NCI-H524 treated with DMSO at 0.1 percent for 48 hours (cell line): ENCODE measurements around the gene TOMM40.
"Not testable (repeated sequence)": the region's sequence is repeated elsewhere in the genome, so short reads cannot be mapped to it uniquely, and the experiment has no call there.

Source experiments
- DNase-seq: peaks from one replicate; lab custom pipeline; 2025; lab: John Stamatoyannopoulos, UW

TOMM40 gene

DNA sequence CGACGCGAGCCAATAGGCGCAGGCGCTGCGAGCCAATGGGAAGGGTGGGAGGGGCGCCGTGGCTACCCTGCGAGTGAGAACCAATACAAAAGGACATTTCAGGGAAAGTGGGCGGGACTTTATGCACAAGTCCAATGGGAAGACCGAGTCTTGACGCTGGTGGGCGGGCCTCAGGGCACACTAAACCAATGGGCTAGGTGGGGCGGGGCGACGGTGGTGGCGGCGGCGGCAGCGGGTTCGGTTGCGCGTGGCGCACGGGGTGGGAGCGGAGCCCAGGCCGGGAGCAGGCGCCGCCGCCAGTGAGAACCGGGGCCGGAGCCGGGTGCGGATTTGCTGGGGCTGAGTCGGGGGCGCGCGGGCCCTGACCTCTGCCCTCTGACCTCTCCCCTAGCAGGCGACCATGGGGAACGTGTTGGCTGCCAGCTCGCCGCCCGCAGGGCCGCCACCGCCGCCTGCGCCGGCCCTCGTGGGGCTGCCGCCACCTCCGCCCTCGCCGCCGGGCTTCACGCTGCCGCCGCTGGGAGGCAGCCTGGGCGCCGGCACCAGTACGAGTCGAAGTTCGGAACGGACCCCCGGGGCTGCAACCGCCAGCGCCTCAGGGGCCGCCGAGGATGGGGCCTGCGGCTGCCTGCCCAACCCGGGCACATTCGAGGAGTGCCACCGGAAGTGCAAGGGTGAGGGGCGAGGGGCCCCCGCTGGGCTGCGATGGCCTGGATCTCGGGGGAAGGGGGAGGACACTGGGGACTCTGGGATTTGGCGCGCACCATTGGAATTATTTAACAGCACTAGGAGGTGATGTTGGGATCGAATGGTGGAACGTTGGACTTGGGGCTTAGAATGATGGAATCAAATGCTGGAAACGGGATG lies at the start of gene TOMM40:
TSS of gene TOMM40 (plus strand) at position 239 of the 867 bp plus-strand sequence. CDS start at position 401, 162 bp downstream.
- DNase-seq, result peak; percentile 99

DNA sequence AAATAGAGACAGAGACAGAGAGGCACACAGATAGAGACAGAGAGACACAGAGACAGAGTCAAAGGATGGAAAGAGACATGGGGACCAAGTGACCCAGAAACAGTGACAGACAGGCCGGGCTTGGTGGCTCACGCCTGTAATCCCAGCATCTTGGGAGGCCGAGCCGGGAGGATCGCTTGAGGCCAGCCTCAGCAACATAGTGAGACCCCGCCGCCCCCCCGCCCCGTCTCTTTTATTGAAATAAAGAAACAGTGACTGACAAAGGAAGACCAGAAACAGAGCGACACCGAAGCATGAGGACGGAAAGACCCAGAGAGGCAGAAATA lies 45.8 kb upstream of the TOMM40 start:
- no peak for DNase-seq

DNA sequence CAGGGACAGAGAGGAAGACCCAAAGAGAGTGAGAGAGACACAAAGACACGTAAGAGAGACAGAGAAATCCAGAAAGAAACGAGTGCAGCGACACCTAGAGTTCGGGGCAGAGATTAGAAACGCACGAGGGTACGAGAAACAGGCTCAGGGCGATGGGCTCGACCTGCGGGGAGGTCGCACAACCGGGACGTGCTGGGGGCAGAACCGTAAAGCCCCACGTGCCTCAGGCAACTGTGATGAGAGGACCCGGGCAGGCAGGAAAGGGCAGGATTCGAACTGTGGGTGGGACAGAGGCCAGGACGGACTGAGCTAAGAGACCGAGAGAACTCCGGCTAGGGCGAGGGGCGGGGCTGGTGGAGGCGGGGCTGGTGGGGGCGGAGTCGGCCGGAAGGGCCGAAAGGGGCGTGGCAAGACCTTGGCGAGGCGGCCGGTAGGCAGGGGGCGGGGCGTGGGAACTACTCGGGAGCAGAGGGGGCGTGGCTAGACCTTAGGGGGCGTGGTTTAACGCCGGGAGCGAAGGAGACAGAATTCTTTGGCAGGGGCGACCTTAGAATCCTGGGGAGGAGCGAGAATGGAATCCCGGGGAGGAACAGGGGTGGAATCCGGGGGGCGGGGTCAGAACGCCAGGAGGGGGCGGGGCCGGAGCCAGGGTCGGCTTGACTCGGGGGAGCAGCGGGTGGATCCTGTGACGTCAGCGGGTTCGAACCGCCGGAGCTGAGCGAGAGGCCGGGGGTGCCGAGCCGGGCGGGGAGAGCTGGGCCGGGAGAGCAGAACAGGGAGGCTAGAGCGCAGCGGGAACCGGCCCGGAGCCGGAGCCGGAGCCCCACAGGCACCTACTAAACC lies 45.2 kb upstream of the TOMM40 start, which contains the start of gene NECTIN2:
TSS of gene NECTIN2 (plus strand) at position 686 of the 843 bp plus-strand sequence. CDS start 229 bp downstream, outside the sequence.
- DNase-seq, result no peak

DNA sequence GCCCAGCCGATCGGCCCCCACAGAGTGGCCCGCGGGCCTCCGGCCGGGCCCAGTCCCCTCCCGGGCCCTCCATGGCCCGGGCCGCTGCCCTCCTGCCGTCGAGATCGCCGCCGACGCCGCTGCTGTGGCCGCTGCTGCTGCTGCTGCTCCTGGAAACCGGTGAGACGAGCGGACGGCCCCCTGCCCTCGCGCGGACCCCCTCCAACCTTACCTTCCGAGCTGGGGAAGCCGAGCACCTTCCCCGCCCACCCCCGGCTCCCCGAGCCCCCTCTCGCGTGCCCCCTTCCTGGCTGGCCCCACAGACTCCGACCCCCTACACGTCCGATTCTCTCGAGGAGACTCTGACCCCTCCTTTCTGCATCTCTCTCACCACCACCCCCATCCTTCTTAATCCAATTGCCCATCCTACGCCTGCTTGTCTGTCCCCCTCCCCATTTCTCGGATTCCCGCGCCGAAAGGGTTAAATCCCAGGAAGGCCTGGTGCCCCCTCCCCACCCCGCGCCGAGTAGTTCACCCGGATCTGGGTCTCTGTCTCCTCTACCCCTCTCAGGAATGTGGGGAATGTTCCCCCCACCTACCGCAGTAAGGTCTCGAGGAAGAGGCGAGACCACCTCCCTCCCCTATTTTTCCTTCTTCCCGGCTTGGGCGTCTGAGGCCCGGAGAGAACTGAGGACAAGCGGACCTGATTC lies 44.5 kb upstream of the TOMM40 start:
- DNase-seq, result no peak

DNA sequence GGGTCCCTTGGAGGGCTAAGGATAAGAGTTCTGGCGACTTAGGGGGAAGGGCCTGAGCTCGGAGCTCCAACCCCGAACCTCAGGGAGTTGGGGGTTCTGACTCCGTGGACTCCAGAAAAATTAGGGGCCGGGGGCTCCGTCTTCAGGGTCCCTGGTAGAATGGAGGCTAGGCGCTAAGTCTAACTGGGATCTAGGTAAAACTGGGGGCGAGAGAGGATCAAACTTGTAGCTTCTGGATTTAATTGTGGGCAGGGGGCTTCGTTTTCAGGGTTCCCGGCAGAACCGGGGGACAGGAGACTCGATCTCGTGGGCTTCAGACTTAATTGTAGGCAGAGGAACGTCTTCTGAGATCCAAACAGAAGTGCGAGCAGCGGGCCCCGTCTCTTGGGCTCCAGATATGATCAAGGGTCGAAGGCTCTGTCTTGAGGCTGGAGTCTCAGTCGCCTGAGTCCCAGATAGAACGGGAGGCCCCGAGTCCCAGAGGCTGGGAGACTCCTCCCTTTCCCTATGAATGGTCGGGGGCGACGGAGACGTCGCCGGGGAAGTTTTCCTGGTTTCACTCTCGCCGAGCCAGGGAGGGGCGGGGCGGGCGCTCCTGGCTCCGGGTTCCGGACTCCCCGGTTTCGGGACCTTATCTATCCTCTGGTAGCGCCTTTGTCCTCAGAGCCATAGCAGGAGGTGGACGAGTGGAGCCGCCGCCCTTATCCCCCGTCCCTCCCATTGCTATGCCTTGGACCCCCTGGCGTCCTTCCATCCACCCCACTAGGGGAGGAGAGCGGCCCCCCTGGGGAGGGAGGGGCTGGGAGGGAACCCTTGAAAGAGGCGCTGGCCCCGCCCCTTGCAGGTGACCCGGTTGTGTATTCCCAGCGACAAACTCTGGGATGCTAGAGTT lies 43.7 kb upstream of the TOMM40 start:
- no peak for DNase-seq

DNA sequence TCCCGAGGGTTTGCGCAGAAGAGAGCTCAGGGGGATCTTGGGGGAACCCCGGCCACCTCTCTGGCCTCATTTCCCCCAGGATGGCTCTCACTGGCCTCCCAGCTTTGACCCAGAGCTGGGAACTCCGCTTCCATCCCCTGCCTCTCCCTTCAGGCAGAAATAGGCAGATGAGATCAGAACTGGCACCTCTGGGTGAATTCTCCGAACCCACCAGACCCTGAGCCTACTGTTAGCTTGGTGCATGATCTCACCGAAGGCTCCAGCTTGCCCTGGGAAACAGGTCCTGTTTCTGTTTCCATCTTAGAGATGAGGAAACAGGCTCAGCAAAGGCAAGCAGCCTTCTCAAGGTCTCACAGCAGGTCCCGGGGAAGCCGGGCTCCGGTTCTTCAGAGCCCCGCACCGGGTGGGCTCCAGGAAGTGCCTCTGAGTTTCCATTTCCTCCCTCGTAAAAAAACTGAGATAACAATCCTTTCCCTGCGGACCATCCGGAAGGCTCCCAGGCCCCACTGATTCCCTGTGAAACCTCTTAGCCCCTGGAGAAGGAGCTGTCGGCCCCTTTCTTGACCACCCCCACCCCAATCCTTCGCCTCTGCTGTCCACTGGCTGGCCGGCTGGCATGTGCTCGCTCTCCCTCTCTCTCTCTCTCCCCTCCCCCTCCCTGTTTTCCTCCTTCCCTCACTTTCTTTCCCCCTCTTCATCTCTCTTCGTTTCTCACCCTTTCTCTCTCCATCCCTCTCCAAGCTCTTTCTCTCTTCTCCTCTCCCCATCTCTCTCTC lies 42.8 kb upstream of the TOMM40 start:
- no peak for DNase-seq

DNA sequence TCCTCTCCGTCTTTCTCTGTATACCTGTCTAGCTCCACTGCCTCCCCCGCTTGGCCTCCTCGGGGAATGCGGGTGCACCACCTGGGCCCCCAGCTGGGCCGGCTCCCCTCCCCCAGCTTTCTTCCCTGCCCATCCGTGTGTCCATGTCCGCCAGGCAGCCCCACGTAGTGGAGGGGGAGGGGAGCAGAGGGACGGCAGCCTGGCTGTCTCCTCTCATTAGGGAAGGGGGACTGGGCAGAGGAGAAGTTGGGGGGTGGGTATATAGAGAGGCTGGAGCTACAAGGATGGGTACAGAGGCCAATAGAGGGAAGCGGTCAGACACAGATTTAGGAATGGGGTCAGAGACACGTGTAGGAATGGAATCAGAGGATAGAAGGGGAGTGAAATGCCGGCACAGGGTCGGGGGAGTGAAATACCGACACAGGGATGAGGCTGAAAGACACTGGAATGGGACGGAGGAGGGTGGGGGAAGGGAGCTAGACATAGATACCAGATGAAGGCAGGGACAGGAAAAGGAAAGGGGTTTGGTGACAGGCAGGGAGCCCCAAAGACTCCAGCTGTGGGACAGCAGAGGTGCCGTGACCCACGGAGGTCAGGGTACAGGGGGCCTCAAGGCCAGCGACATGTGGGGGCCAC lies 42.1 kb upstream of the TOMM40 start:
- DNase-seq, result no peak

DNA sequence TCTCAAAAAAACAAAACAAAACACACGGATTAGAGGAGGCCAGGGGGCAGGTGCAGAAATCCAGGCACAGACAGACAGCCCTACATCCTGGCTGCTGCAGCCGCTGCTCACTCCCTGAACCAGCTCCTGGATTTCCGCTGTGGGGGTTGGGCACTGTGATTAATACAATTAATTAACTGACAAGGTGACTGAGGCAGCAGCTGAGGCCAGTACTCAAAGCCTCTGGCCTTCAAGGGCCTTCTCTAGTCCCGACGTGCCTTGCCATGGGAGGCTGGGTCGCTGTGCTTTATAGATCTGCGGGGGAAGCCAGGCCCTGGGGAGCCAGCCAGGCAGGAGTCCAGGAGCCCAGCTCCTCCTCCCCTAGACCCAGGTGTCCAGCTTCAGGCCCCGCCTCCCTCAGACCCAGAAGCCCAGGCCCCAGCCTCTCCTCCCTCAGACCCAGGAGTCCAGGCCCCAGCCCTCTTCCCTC lies 40.4 kb upstream of the TOMM40 start:
- DNase-seq, result no peak

DNA sequence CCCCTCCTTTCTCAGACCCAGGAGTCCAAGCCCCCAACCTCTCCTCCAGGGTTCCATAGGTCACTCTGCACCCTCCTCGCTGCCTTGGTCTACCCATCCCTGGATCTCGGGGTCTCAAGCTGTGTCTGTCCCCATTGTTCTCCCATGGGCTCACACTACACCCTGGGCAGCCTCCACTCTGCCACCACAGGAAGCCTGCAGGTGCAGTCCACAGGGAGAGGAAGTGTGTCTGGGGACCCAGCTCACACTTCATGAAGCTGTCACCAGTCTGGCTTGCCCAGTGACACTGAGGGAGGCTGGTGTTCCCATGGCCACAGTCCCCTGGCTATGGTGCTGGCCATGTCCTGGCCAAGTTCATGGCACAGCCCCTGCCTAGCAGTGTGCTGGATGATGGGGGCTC lies 39.6 kb upstream of the TOMM40 start:
- no peak for DNase-seq

DNA sequence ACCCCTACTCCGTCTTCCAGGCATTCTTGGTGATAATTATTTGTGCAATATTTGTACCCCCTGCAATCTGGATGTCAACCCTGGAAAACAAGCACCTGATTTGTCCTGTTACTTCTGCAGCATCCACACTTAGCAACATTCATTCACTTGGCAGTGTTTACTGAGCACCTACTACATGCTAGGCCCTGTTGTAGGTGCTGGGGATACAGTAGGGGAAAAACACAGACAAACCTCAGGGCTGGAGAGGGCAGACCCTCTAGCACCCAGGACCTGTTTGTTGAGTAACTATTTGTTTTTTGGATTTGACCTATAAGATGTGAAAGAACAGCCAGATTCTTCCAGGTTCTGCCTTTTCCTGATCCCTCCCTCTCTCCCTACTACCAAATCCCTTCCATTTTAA lies 35.4 kb upstream of the TOMM40 start:
- no peak for DNase-seq

DNA sequence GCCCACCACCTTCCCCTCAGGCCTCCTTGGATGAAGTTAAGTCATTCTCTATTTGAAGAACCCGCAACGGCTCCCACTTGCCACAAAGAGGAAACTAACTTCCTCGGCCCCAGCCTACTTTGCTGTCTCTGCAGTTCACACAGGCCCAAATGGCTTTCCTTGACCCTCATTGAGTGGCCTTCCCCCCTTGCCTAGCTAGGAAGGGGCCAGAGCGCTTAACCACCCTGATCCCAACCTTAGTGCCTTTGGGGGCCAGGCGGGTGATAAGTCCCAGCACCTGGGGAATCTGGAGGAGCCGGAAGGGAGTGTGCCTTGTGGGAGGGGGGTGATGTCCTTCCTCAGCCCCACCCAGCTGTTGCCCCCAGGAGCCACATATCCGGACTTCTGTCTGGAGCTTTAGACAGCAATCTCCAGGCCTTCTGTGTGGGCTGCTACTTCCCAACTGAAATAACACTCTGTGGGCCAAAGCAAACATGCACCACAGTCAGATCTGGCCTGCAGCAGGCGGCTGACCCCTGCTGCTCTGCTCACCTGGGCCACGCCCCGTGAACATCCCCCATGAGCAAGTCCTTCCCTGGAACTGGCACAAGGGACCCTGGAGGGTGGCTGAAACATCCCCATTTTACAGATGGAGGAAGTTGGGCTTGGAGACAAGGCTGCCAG lies 34.5 kb upstream of the TOMM40 start:
- no peak for DNase-seq

DNA sequence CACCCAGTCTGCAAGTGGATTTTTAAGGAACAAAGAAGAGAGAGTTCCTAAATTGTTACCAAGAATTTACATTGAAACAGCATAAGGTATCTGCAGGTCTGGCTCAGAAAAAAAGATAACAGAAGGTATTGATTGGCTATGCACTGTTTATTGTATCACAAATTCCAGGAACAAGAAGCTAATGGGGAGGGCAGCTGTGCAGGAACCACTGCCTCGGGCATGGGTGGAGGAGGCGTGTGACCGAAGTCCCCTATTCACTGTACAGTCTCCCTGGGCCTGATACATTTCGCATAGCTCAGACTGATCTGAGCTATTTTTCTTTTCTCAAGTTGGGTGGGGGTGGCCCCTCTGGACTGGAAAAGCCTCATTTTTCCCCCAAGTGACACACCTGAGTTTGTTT lies 33.2 kb upstream of the TOMM40 start:
- DNase-seq, result no peak

DNA sequence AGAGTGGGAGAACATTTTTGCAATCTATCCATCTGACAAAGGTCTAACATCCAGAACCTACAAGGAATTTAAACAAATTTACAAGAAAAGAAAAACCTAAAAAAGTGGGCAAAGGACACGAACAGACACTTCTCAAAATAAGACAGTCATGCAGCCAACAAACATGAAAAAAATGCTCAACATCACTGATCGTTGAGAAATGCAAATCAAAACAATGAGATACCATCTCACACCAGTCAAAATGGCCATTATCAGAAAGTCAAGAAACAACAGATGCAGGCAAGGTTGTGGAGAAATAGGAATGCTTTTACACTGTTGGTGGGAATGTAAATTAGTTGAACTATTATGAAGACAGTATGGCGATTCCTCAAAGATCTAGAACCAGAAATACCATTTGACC lies 29.5 kb upstream of the TOMM40 start:
- not testable (repeated sequence) for DNase-seq

DNA sequence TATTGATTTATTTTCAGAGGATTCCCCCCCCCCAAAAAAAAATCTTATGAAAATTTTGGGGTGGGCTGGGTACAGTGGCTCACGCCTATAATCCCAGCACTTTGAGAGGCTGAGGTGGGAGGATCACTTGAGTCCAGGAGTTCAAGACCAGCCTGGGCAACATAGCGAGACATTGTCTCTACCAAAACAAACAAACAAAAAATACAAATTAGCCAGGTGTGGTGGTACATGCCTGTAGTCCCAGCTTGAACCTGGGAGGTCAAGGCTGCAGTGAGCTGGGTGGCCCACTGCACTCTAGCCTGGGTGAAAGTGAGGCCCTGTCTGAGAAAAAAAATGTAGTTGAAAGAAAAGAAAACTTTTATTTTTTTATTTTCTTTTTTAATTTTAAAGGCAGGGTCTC lies 27.1 kb upstream of the TOMM40 start:
- no peak for DNase-seq

DNA sequence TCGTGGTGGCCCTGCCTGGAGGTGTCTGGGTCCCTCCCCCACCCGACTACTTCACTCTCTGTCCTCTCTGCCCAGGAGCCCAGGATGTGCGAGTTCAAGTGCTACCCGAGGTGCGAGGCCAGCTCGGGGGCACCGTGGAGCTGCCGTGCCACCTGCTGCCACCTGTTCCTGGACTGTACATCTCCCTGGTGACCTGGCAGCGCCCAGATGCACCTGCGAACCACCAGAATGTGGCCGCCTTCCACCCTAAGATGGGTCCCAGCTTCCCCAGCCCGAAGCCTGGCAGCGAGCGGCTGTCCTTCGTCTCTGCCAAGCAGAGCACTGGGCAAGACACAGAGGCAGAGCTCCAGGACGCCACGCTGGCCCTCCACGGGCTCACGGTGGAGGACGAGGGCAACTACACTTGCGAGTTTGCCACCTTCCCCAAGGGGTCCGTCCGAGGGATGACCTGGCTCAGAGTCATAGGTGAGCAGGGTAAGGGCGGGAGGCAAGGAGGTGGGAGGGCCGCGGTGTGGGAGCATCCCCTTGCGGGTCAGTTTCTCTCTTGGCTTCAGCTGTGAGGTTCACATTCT lies 25.8 kb upstream of the TOMM40 start:
- no peak for DNase-seq

DNA sequence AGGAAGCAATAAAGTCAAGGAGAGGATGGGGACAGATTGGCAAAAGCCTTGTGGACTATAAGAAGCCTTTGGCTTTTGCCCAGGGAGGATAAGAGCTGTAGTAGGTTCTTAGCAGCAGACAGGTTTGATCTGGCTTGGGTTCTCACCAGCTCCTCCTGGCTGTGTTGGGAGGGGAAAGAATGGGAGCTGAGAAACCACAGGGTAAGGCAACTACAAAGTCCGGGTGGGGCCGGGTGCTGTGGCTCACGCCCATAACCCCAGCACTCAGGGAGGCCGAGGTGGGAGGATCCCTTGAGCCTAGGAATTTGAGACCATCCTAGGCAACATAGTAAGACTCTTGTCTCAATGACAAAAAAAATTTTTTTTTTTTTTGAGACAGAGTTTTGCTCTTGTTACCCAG lies 24.4 kb upstream of the TOMM40 start:
- no peak for DNase-seq

DNA sequence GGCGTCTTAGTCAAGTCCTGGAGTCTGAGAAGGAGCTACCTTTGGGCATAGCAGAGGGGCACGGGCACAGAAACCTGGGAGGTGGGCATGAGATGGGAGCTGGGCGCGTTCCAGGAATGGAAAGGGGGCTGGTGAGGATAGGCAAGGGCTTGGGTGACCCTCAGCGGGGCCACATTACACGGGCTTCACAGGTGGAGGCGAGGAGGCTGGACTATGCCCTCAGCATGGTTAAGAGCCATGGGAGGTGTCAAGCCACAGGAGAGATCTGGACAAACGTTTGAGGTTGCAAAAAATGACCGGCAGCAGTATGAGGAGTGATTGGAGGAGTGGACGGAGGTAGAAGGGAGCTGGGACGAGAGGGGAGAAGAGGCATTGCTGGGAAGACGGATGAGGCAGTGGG lies 23.5 kb upstream of the TOMM40 start:
- no peak for DNase-seq

DNA sequence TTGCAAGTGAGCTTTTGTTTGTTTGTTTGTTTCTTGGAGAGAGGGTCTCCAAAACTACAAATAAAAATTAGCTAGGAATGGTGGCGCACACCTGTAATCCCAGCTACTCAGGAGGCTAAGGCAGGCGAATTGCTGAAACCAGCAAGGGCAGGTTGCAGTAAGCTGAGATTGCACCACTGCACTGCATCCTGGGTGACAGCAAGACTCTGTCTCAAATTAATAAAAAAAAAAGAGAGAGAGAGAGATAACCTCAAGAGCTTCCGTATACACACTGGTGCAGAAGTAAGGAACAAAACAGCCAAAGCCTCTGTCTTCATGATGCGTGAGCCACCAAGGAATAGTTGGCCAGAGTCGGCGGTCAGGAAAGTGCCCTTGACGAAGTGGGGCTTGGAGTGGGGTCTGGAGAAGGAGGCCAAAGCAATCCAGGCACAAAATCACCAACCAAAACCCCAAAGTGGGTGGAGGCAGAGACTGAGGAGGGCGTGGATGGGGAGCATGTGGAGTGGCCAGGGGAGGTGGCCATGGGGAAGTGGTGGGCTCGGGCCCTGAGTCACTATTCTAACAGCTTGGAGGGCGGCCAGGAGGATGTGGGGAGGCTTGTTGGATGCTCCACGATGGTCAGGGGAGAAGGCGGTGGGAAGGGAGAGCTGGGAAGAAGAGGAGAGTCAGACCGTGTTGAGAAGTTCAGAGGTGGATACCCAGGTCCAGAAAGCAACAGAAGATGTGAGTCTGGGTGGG lies 21.2 kb upstream of the TOMM40 start:
- DNase-seq, result no peak
